Activated T-cell treated with anti-CD3 and anti-CD28 coated beads, Interleukin-2, amount 50 U/mL, for 4 hours (primary cell): ENCODE measurements around the gene LNX2. TPM values are rescaled to one million over a fixed set of nuclear protein-coding genes. Genes with fewer than 3 reads are reported as not detected.
A peak's percentile ranks its signal among the peaks of the same experiment; 100 is the strongest.

Source experiments
- ATAC-seq, 2 donors: fragments of 200-7000 bp; cut with Tn5 transposase; one replicate each; pipeline ENCODE4 v1.10.0; 2021
- DNase-seq: peaks from one replicate; pipeline ENCODE4 v3.0.0-alpha.2; 2020
- H3K27me3 Mint-ChIP-seq: one replicate; pipeline ENCODE4 v1.8.0; 2021; ENCODE audit warnings: low read depth, mixed read lengths
- H3K36me3 Mint-ChIP-seq: one replicate; pipeline ENCODE4 v1.8.0; 2022; ENCODE audit warnings: mixed read lengths; ENCODE audit not compliant: insufficient read depth
- H3K4me1 Mint-ChIP-seq: one replicate; pipeline ENCODE4 v1.8.0; 2021; ENCODE audit warnings: low read depth, mixed read lengths
- H3K4me3 Mint-ChIP-seq: one replicate; pipeline ENCODE4 v1.8.0; 2021; ENCODE audit warnings: mild to moderate bottlenecking, moderate library complexity, mixed read lengths
- H3K9me3 Mint-ChIP-seq: one replicate; pipeline ENCODE4 v1.8.0; 2021; ENCODE audit warnings: mixed read lengths
- total RNA-seq, 3 donors: library from RNA; stranded (reverse); gene quantifications; one replicate each; pipeline ENCODE4 v1.2.1, GENCODE V29; 2021

LNX2 gene
- total RNA-seq, 3 donors from 2014 or later: 2.8 to 3.4 (median 2.8) TPM

GRCh38 chr13:27613628-27614027 lies 6.7 kb downstream of the LNX2 start:
- H3K27me3 Mint-ChIP-seq: no peaks in the 10 kb centered on the region
- peaks cover 13% of the 10 kb centered on the region for H3K36me3 Mint-ChIP-seq
- H3K4me1 Mint-ChIP-seq: peaks cover 32% of the 10 kb centered on the region
- no peaks in the 10 kb centered on the region for H3K9me3 Mint-ChIP-seq
- no peak for DNase-seq
- H3K4me3 Mint-ChIP-seq: no peak overlapping the region
- no peak for ATAC-seq

- Mint-ChIP-seq H3K27me3 (no peaks in the 10 kb centered on the region), H3K4me1 (peaks cover 28% of the 10 kb centered on the region), H3K9me3 (peaks cover 3% of the 10 kb centered on the region), H3K36me3 (peaks cover 6% of the 10 kb centered on the region), H3K4me3 (no peak overlapping the region)
- DNase-seq: no peak
- no peak for ATAC-seq
Observed at GRCh38 chr13:27607125-27607524, 13.2 kb downstream of the LNX2 start.

GRCh38 chr13:27605610-27606200 lies 14.6 kb downstream of the LNX2 start:
- peaks cover 30% of the 10 kb centered on the region for H3K4me1 Mint-ChIP-seq
- no peak overlapping the region for H3K4me3 Mint-ChIP-seq
- DNase-seq (no peak), ATAC-seq (no peak)
- H3K36me3 Mint-ChIP-seq: peaks cover 6% of the 10 kb centered on the region
- H3K9me3 Mint-ChIP-seq: peaks cover 3% of the 10 kb centered on the region
- H3K27me3 Mint-ChIP-seq: no peaks in the 10 kb centered on the region

GRCh38 chr13:27605099-27605498 lies 15.2 kb downstream of the LNX2 start:
- no peak for DNase-seq
- no peak overlapping the region for H3K4me3 Mint-ChIP-seq
- H3K27me3 Mint-ChIP-seq: no peaks in the 10 kb centered on the region
- H3K4me1 Mint-ChIP-seq: peaks cover 25% of the 10 kb centered on the region
- peaks cover 3% of the 10 kb centered on the region for H3K9me3 Mint-ChIP-seq
- peaks cover 6% of the 10 kb centered on the region for H3K36me3 Mint-ChIP-seq
- ATAC-seq: no peak

- Mint-ChIP-seq H3K4me3 (no peak overlapping the region), H3K27me3 (no peaks in the 10 kb centered on the region), H3K36me3 (peaks cover 6% of the 10 kb centered on the region), H3K4me1 (peaks cover 20% of the 10 kb centered on the region), H3K9me3 (peaks cover 3% of the 10 kb centered on the region)
- DNase-seq (no peak), ATAC-seq (no peak)
Observed at GRCh38 chr13:27601803-27602202, 18.5 kb downstream of the LNX2 start.

GRCh38 chr13:27601208-27601607 lies 19.1 kb downstream of the LNX2 start:
- no peak for ATAC-seq
- DNase-seq: no peak
- peaks cover 3% of the 10 kb centered on the region for H3K9me3 Mint-ChIP-seq
- no peak overlapping the region for H3K4me3 Mint-ChIP-seq
- no peaks in the 10 kb centered on the region for H3K27me3 Mint-ChIP-seq
- peaks cover 6% of the 10 kb centered on the region for H3K36me3 Mint-ChIP-seq
- H3K4me1 Mint-ChIP-seq: peaks cover 18% of the 10 kb centered on the region

GRCh38 chr13:27600711-27601110 lies 19.6 kb downstream of the LNX2 start:
- no peaks in the 10 kb centered on the region for H3K27me3 Mint-ChIP-seq
- no peak overlapping the region for H3K4me3 Mint-ChIP-seq
- peaks cover 15% of the 10 kb centered on the region for H3K4me1 Mint-ChIP-seq
- H3K36me3 Mint-ChIP-seq: peaks cover 4% of the 10 kb centered on the region
- peaks cover 3% of the 10 kb centered on the region for H3K9me3 Mint-ChIP-seq
- ATAC-seq (no peak), DNase-seq (no peak)

- Mint-ChIP-seq H3K4me1 (peaks cover 13% of the 10 kb centered on the region), H3K27me3 (no peaks in the 10 kb centered on the region), H3K36me3 (peaks cover 3% of the 10 kb centered on the region), H3K4me3 (no peak overlapping the region), H3K9me3 (peaks cover 3% of the 10 kb centered on the region)
- ATAC-seq (no peak), DNase-seq (no peak)
Observed at GRCh38 chr13:27599845-27600553, 20.3 kb downstream of the LNX2 start.

GRCh38 chr13:27599096-27599495 lies 21.2 kb downstream of the LNX2 start:
- no peak for ATAC-seq
- H3K27me3 Mint-ChIP-seq: no peaks in the 10 kb centered on the region
- H3K9me3 Mint-ChIP-seq: peaks cover under 1% of the 10 kb centered on the region
- H3K4me1 Mint-ChIP-seq: peaks cover 13% of the 10 kb centered on the region
- no peak for DNase-seq
- H3K4me3 Mint-ChIP-seq: no peak overlapping the region
- peaks cover under 1% of the 10 kb centered on the region for H3K36me3 Mint-ChIP-seq

- H3K36me3 Mint-ChIP-seq: no peaks in the 10 kb centered on the region
- no peaks in the 10 kb centered on the region for H3K27me3 Mint-ChIP-seq
- ATAC-seq (no peak), DNase-seq (no peak)
- H3K4me1 Mint-ChIP-seq: peaks cover 5% of the 10 kb centered on the region
- H3K9me3 Mint-ChIP-seq: no peaks in the 10 kb centered on the region
- no peak overlapping the region for H3K4me3 Mint-ChIP-seq
Observed at GRCh38 chr13:27595055-27595811, 25.1 kb downstream of the LNX2 start.

GRCh38 chr13:27593267-27593666 lies 27.1 kb downstream of the LNX2 start:
- peaks cover 2% of the 10 kb centered on the region for H3K36me3 Mint-ChIP-seq
- H3K4me3 Mint-ChIP-seq: no peak overlapping the region
- no peaks in the 10 kb centered on the region for H3K4me1 Mint-ChIP-seq
- peaks cover 2% of the 10 kb centered on the region for H3K9me3 Mint-ChIP-seq
- ATAC-seq: peak in 1 of 2 donors; percentile 71
- no peaks in the 10 kb centered on the region for H3K27me3 Mint-ChIP-seq
- DNase-seq: no peak

- H3K36me3 Mint-ChIP-seq: peaks cover 4% of the 10 kb centered on the region
- H3K4me3 Mint-ChIP-seq: no peak overlapping the region
- peaks cover 5% of the 10 kb centered on the region for H3K9me3 Mint-ChIP-seq
- DNase-seq (no peak), ATAC-seq (no peak)
- H3K27me3 Mint-ChIP-seq: no peaks in the 10 kb centered on the region
- no peaks in the 10 kb centered on the region for H3K4me1 Mint-ChIP-seq
Observed at GRCh38 chr13:27592865-27593264, 27.5 kb downstream of the LNX2 start.

GRCh38 chr13:27588405-27588804 lies 31.9 kb downstream of the LNX2 start:
- Mint-ChIP-seq H3K9me3 (peaks cover 5% of the 10 kb centered on the region), H3K27me3 (no peaks in the 10 kb centered on the region), H3K36me3 (peaks cover 4% of the 10 kb centered on the region), H3K4me1 (peaks cover 16% of the 10 kb centered on the region), H3K4me3 (no peak overlapping the region)
- ATAC-seq (no peak), DNase-seq (no peak)

- Mint-ChIP-seq H3K4me1 (peaks cover 19% of the 10 kb centered on the region), H3K27me3 (no peaks in the 10 kb centered on the region), H3K36me3 (peaks cover 4% of the 10 kb centered on the region), H3K4me3 (no peak overlapping the region), H3K9me3 (peaks cover 5% of the 10 kb centered on the region)
- ATAC-seq (no peak), DNase-seq (no peak)
Observed at GRCh38 chr13:27587095-27587746, 33.1 kb downstream of the LNX2 start.
